Smooth muscle cell (in vitro differentiated cells): ENCODE measurements around the gene TIAM2. TPM values are rescaled to one million over a fixed set of nuclear protein-coding genes. Genes with fewer than 3 reads are reported as not detected.
A peak's percentile ranks its signal among the peaks of the same experiment; 100 is the strongest.

Experiments used
- DNase-seq: peaks from one replicate; lab custom pipeline; 2025; ENCODE audit not compliant: unreplicated experiment; lab: John Stamatoyannopoulos, UW
- H2AFZ ChIP-seq: fragments of 200-600 bp; sonication (generic); 2 replicates; pipeline ENCODE4 v1.6.0; 2016; ENCODE audit warnings: antibody characterized with exemption, low read depth, mild to moderate bottlenecking
- H3F3A ChIP-seq: fragments of 200-600 bp; sonication (generic); 2 replicates; pipeline ENCODE4 v1.6.0; 2017; ENCODE audit warnings: antibody characterized with exemption, low read depth
- H3K27ac ChIP-seq: fragments of 200-600 bp; sonication (generic); 2 replicates; pipeline ENCODE4 v1.5.1; 2016; ENCODE audit warnings: low read depth, mild to moderate bottlenecking
- H3K27me3 ChIP-seq: fragments of 200-600 bp; sonication (generic); 2 replicates; pipeline ENCODE4 v1.6.1; 2016; ENCODE audit warnings: low read depth, mild to moderate bottlenecking
- H3K36me3 ChIP-seq: fragments of 200-600 bp; sonication (generic); 2 replicates; pipeline ENCODE4 v1.5.1; 2016; ENCODE audit warnings: low read depth
- H3K4me1 ChIP-seq: fragments of 200-600 bp; sonication (generic); 2 replicates; pipeline ENCODE4 v1.5.1; 2016; ENCODE audit warnings: low read depth
- H3K4me2 ChIP-seq: fragments of 200-600 bp; sonication (generic); 2 replicates; pipeline ENCODE4 v1.6.0; 2016; ENCODE audit warnings: mild to moderate bottlenecking
- H3K4me3 ChIP-seq: fragments of 200-600 bp; sonication (generic); 2 replicates; pipeline ENCODE4 v1.5.1; 2016; ENCODE audit warnings: mild to moderate bottlenecking
- H3K79me2 ChIP-seq: fragments of 200-600 bp; sonication (generic); 2 replicates; pipeline ENCODE4 v1.6.0; 2016; ENCODE audit warnings: low read depth, mild to moderate bottlenecking
- H3K9ac ChIP-seq: fragments of 200-600 bp; sonication (generic); 2 replicates; pipeline ENCODE4 v1.6.0; 2016; ENCODE audit warnings: low read depth
- H3K9me3 ChIP-seq: fragments of 200-600 bp; sonication (generic); replicated peaks from 2 replicates; pipeline ENCODE4 v1.5.1; 2016; ENCODE audit warnings: low read depth
- H4K20me1 ChIP-seq: fragments of 200-600 bp; sonication (generic); 2 replicates; pipeline ENCODE4 v1.6.0; 2016; ENCODE audit warnings: low read depth
- WGBS: methylation state at CpG from one replicate; pipeline ENCODE4 v1.1.7; 2016; ENCODE audit warnings: low lambda C conversion rate; 5-methylcytosine and 5-hydroxymethylcytosine counted together
- polyA plus RNA-seq: library from polyadenylated mRNA; unstranded; fragments of >200 nt; fragmentation: Nextera tagmentation; extraction: Ambion mirVana; gene quantifications from 2 replicates; pipeline ENCODE4 v1.2.1, GENCODE V29; 2016
- total RNA-seq: library from RNA; depleted of rRNA; stranded (reverse); fragments of >200 nt; gene quantifications from 2 replicates; pipeline ENCODE4 v1.2.3, GENCODE V29; 2014
- TF ChIP-seq, protein P1 (sequence below): fragments of 200-600 bp; sonication (generic); IDR thresholded peaks from 2 replicates; pipeline ENCODE4 v1.5.1; 2017; ENCODE audit warnings: borderline replicate concordance, mild to moderate bottlenecking, antibody characterized with exemption; ENCODE audit not compliant: insufficient read depth, poor library complexity, severe bottlenecking

The TIAM2 gene
- total and polyA plus RNA-seq, 2 experiments from 2014 or later = 13.1 to 24.9 TPM

DNA sequence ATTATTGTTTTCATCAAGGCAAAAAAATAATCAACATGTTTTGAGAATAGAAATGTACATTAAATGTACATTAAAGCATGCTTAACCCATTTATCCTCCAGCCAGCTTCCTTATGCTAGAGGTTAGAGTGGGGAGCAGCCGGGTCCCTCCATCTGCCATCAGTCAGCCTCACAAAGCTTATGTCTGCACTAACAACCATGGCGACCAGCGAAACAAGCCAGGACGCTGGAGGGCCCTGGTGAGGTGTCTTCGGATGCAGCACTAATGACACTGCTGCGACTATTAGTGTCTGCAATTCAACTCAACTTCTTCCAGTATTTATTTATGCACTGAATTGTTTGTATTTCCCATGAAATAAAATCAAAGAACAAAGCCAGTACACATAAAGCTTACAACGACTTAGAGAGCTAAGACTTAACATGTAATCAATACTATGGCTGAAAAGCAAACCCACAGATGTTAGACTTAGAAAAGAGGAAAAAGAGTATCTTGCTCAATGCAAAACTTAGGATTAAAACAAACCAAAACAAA lies 275.5 kb downstream of the TIAM2 start:
- 78% methylated on average over 7 of the region's 7 CpGs for WGBS
- Histone ChIP-seq H3K27me3 (no peaks in the 10 kb centered on the region), H3F3A (peaks cover 24% of the 10 kb centered on the region), H3K4me2 (no peak overlapping the region), H4K20me1 (no peaks in the 10 kb centered on the region), H3K4me3 (no peak overlapping the region), H3K9ac (no peak overlapping the region), H3K27ac (no peak overlapping the region), H3K36me3 (no peaks in the 10 kb centered on the region), H3K79me2 (peaks cover 4% of the 10 kb centered on the region), H3K4me1 (peaks cover 47% of the 10 kb centered on the region), H2AFZ (no peak overlapping the region), H3K9me3 (no peaks in the 10 kb centered on the region)
- TF ChIP-seq, protein P1, sequence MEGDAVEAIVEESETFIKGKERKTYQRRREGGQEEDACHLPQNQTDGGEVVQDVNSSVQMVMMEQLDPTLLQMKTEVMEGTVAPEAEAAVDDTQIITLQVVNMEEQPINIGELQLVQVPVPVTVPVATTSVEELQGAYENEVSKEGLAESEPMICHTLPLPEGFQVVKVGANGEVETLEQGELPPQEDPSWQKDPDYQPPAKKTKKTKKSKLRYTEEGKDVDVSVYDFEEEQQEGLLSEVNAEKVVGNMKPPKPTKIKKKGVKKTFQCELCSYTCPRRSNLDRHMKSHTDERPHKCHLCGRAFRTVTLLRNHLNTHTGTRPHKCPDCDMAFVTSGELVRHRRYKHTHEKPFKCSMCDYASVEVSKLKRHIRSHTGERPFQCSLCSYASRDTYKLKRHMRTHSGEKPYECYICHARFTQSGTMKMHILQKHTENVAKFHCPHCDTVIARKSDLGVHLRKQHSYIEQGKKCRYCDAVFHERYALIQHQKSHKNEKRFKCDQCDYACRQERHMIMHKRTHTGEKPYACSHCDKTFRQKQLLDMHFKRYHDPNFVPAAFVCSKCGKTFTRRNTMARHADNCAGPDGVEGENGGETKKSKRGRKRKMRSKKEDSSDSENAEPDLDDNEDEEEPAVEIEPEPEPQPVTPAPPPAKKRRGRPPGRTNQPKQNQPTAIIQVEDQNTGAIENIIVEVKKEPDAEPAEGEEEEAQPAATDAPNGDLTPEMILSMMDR = no peak
- no peak for DNase-seq

DNA sequence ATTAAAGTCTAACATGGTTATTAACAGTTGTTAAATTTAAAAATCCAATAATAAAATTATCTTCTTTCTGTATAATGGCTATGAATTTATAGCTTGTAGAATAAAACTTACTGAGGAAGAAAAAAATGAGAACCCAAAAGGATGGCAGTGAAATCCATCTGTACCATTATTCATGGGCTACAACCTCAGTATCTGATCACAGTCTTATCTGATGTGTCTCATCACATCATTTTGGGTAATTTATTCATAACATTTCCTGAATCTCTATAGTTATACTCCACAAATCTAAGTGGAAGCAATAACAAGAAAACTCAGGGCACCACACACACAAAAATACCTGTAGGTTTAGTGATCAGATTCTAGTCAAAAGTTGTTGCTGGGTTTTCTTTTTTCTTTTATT lies 276.0 kb downstream of the TIAM2 start:
- no peak overlapping the region for H3K4me2 ChIP-seq
- peaks cover 4% of the 10 kb centered on the region for H3K79me2 ChIP-seq
- no peaks in the 10 kb centered on the region for H4K20me1 ChIP-seq
- no peak overlapping the region for H3K27ac ChIP-seq
- no peaks in the 10 kb centered on the region for H3K9me3 ChIP-seq
- no peak for DNase-seq
- H2AFZ ChIP-seq = no peak overlapping the region
- no peaks in the 10 kb centered on the region for H3K36me3 ChIP-seq
- TF ChIP-seq, protein P1 = no peak
- peaks cover 53% of the 10 kb centered on the region for H3K4me1 ChIP-seq
- no peak overlapping the region for H3K4me3 ChIP-seq
- H3K27me3 ChIP-seq = no peaks in the 10 kb centered on the region
- H3K9ac ChIP-seq = no peak overlapping the region
- peaks cover 25% of the 10 kb centered on the region for H3F3A ChIP-seq

DNA sequence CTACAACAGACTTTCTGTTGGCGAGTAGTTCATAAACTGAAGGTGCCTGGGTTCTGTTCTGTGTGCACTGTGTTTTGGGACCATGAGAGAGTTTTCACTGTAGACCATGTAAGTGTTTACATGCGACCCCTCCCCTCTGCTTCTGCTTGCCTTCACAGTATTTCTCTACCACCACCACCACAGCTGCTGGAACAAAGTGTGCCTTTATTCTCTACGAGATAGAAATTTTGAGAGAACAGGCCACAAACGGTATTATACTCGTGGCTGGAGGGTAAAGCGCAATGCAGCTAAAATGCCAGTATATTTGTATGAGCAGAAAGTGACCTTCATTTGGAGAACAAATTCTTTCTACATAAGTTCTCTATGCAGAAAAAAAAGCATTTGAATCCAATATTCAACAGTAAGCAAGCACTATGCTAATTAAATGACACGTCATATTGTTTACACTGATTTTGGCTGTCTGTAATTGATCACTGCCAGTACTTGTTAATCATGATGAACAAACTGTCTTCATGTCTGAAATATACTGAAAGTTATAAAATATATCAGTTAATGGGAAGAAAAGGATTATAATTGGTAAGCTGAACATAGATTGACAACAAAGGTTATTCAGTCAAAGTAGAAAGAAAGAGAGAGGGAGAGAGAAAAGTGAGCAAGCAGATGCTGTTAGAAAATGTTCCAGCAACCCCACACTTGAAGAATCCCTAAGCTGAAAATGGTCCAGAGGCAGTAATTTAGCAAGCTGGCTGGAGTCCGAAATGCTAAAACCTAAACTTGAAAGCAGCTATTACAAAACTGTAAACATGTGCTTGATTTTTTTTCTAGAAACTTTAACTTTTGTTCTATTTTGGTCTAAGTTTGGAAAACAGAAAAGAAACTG lies 277.5 kb downstream of the TIAM2 start:
- Histone ChIP-seq H3K9me3 (no peaks in the 10 kb centered on the region), H3K36me3 (no peaks in the 10 kb centered on the region), H3K4me1 (peaks cover 59% of the 10 kb centered on the region), H3K79me2 (peaks cover 4% of the 10 kb centered on the region), H2AFZ (no peak overlapping the region), H3K4me2 (peak overlapping the region; percentile 48), H3F3A (peaks cover 30% of the 10 kb centered on the region), H3K9ac (no peak overlapping the region), H3K27ac (peak overlapping the region; percentile 72), H4K20me1 (no peaks in the 10 kb centered on the region), H3K27me3 (no peaks in the 10 kb centered on the region), H3K4me3 (no peak overlapping the region)
- 74% methylated on average over 8 of the region's 8 CpGs for WGBS
- no peak for DNase-seq
- TF ChIP-seq, protein P1 = no peak
